Activated naive CD8-positive, alpha-beta T cell treated with anti-CD3 and anti-CD28 coated beads for 36 hours (primary cell): ENCODE results near the gene RCOR1. TPM values are rescaled to one million over a fixed set of nuclear protein-coding genes. Genes with fewer than 3 reads are reported as not detected.
"Not testable (repeated sequence)": the region's sequence is repeated elsewhere in the genome, so short reads cannot be mapped to it uniquely, and the experiment has no call there.

Experiments used
- DNase-seq: peaks from one replicate; pipeline ENCODE4 v3.0.0; 2021
- H3K27ac Mint-ChIP-seq: one replicate; pipeline ENCODE4 v1.8.0; 2022; ENCODE audit warnings: mild to moderate bottlenecking, moderate library complexity, mixed read lengths
- H3K27me3 Mint-ChIP-seq: one replicate; pipeline ENCODE4 v1.8.0; 2022; ENCODE audit warnings: mild to moderate bottlenecking, mixed read lengths
- H3K36me3 Mint-ChIP-seq: one replicate; pipeline ENCODE4 v1.8.0; 2021; ENCODE audit warnings: mild to moderate bottlenecking, mixed read lengths
- H3K4me1 Mint-ChIP-seq: one replicate; pipeline ENCODE4 v1.8.0; 2021; ENCODE audit warnings: mixed read lengths
- H3K4me3 Mint-ChIP-seq: one replicate; pipeline ENCODE4 v1.8.0; 2022; ENCODE audit warnings: mild to moderate bottlenecking, moderate library complexity, mixed read lengths
- H3K9me3 Mint-ChIP-seq: one replicate; pipeline ENCODE4 v1.8.0; 2022; ENCODE audit warnings: mixed read lengths
- total RNA-seq, 2 experiments: library from RNA; stranded (reverse); gene quantifications; one replicate each; pipeline ENCODE4 v1.2.3, GENCODE V29; 2021

The RCOR1 gene
- total RNA-seq = 10 to 100 TPM; 14.7 to 16.2 TPM

DNA sequence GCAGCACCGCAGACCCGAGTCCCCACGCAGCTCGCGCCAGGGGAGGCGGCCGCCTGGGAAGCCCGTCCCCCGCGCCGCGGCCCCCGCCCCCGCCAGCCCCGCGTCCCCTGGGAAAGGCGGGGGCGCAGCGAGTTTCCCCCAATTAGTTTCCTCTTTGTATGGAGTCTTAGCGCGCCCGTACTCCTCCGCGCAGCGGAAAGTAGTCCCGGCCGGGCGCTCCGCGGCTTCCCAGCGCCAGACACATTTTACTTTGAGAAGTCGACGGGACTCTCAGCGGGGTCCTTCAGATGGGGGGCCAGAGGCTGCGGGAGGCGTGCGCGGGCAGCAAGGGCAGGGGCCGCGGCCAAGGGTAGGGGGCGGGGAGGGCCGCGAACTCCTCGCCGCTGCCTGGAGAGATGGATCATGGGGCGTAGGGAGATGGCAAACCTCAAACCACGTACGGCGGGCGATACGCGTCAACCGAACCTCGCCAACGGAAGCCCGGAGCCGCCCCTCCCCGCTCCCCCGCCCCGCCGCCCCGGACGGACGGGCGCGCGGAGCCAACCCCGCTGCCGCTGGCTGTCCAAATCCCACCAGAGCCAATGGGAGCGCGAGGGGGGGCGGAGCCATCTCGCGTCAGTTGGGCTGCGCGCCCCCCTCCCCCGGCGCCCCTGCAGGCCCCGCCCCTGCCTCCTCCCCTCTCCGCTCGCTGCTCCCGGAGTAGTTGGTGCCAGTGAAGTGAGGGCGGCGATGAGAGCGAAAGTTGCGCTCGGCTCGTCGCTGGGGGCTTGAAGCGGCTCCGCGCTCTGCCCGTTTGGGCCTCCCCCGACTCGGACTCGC is at the start of gene RCOR1:
RCOR1 (plus strand) TSS at position 706 of the 819 bp plus-strand sequence. CDS start 238 bp downstream, outside the sequence.
- Mint-ChIP-seq H3K36me3 (peaks cover 12% of the 10 kb centered on the region), H3K27ac (peak within 1 kb of the TSS; percentile 95), H3K27me3 (no peaks in the 10 kb centered on the region), H3K9me3 (no peaks in the 10 kb centered on the region), H3K4me3 (peak within 1 kb of the TSS; percentile 90), H3K4me1 (peaks cover 37% of the 10 kb centered on the region)
- peak; percentile 98 for DNase-seq

GRCh38 chr14:102544046-102544746 is 48.3 kb upstream of the RCOR1 start:
- Mint-ChIP-seq H3K27ac (no peak overlapping the region), H3K27me3 (peaks cover 50% of the 10 kb centered on the region), H3K9me3 (no peaks in the 10 kb centered on the region), H3K36me3 (no peaks in the 10 kb centered on the region), H3K4me1 (peaks cover 2% of the 10 kb centered on the region), H3K4me3 (no peak overlapping the region)
- no peak for DNase-seq

DNA sequence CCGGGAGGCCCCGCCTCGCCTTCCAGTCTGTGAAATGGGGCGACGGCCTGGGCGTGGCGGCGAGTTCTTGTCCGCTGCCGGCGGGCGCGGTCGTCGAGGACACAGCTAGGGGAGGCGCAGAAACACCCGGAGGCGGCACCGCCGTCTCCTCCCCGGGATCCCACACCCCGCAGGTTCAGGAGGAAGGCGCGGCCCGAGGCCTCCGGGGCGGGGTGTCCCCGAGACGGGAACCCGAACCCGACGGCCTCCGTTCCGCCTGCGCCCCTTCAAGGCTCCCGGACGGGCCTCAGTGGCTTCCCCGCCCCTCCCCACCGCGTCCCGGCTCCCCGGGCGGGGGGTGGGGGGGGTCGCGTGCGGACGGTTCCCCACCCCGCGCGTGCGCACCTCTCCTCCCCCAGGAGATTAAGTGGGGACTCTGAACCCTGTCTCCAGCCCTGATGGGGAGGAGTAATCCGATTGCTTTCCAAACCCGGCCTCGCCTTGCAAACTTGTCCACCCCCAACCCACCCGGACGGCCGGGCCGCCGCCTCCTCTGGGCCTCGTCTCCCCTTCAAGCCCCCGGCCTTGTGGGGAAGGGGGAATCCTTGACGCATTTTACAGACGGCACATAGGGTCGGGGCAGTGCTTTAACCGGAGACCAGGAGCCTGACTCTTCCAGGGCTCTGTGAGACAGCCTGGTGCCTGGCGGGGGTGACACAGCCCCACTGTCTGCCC is 47.5 kb upstream of the RCOR1 start:
- no peaks in the 10 kb centered on the region for H3K36me3 Mint-ChIP-seq
- peaks cover 50% of the 10 kb centered on the region for H3K27me3 Mint-ChIP-seq
- H3K4me3 Mint-ChIP-seq = no peak overlapping the region
- peaks cover 2% of the 10 kb centered on the region for H3K4me1 Mint-ChIP-seq
- H3K27ac Mint-ChIP-seq = no peak overlapping the region
- H3K9me3 Mint-ChIP-seq = no peaks in the 10 kb centered on the region
- DNase-seq = peak; percentile 33

- Mint-ChIP-seq H3K9me3 (no peaks in the 10 kb centered on the region), H3K4me3 (no peak overlapping the region), H3K4me1 (peaks cover 2% of the 10 kb centered on the region), H3K27me3 (peaks cover 50% of the 10 kb centered on the region), H3K36me3 (no peaks in the 10 kb centered on the region), H3K27ac (no peak overlapping the region)
- DNase-seq = no peak
Observed at GRCh38 chr14:102545461-102546265, 46.8 kb upstream of the RCOR1 start.

DNA sequence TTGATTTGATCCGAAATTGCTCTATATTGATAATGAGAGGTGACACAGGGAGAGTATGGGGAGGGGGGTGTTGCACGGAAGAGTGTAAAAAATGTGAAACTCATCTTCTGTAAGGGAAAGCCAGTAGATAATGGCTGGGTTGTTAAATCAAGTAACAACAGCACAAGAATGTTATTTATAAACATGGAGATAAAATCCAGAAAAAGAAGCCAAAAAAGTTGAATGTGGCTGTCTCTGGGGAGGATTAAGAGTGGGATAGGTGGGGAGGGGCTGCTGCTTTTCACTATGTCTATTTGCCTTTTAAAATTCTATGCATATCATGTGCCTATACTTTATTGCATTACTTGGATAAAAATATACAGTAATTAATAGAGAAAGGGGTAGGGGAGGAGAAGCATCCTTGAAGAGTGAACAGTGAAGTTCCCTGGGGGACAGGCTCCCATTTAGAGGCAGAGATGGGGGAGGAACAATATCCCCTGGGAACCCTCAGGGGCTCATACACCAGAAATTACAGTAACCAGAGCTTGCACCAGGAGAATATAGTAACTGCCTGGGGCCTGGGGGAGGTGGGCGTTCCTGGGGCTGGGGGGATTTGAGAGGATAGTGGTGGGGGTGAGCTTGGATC is 43.7 kb upstream of the RCOR1 start:
- Mint-ChIP-seq H3K9me3 (no peaks in the 10 kb centered on the region), H3K27ac (no peak overlapping the region), H3K27me3 (peaks cover 45% of the 10 kb centered on the region), H3K4me3 (no peak overlapping the region), H3K4me1 (peaks cover 2% of the 10 kb centered on the region), H3K36me3 (no peaks in the 10 kb centered on the region)
- DNase-seq = no peak

DNA sequence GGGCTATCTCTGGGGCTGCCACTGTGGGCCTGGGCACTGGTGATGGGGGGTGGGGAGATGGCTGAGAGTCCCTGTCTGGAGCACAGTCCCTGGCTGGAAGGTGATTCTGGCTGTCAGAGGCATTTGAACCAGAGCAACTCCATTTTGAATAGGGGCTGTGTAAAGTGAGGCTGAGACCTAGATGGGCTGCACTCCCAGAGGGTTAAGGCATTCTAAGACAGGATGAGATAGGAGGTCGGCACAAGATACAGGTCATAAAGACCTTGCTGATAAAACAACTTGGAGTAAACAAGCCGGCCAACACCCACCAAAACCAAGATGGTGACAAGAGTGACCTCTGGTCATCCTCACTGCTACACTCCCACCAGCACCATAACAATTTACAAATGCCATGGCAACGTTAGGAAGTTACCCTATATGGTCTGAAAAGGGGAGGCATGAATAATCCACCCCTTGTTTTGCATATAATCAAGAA is 41.5 kb upstream of the RCOR1 start:
- not testable (repeated sequence) for H3K4me3 Mint-ChIP-seq, DNase-seq, H3K9me3 Mint-ChIP-seq, H3K4me1 Mint-ChIP-seq, H3K36me3 Mint-ChIP-seq, H3K27ac Mint-ChIP-seq
- peaks cover 29% of the 10 kb centered on the region for H3K27me3 Mint-ChIP-seq

- H3K4me3 Mint-ChIP-seq = no peak overlapping the region
- no peaks in the 10 kb centered on the region for H3K4me1 Mint-ChIP-seq
- no peaks in the 10 kb centered on the region for H3K36me3 Mint-ChIP-seq
- peaks cover 17% of the 10 kb centered on the region for H3K27me3 Mint-ChIP-seq
- no peaks in the 10 kb centered on the region for H3K9me3 Mint-ChIP-seq
- no peak overlapping the region for H3K27ac Mint-ChIP-seq
- no peak for DNase-seq
Observed at GRCh38 chr14:102551995-102552705, 40.3 kb upstream of the RCOR1 start.

GRCh38 chr14:102554821-102555819 is 37.3 kb upstream of the RCOR1 start:
- Mint-ChIP-seq H3K36me3 (no peaks in the 10 kb centered on the region), H3K4me3 (peak overlapping the region; percentile 66), H3K4me1 (no peaks in the 10 kb centered on the region), H3K27me3 (no peaks in the 10 kb centered on the region), H3K9me3 (no peaks in the 10 kb centered on the region), H3K27ac (peak overlapping the region; percentile 70)
- peak; percentile 67 for DNase-seq

GRCh38 chr14:102556098-102556677 is 36.3 kb upstream of the RCOR1 start:
- Mint-ChIP-seq H3K27ac (no peak overlapping the region), H3K4me1 (no peaks in the 10 kb centered on the region), H3K27me3 (no peaks in the 10 kb centered on the region), H3K36me3 (no peaks in the 10 kb centered on the region), H3K9me3 (no peaks in the 10 kb centered on the region), H3K4me3 (no peak overlapping the region)
- no peak for DNase-seq

DNA sequence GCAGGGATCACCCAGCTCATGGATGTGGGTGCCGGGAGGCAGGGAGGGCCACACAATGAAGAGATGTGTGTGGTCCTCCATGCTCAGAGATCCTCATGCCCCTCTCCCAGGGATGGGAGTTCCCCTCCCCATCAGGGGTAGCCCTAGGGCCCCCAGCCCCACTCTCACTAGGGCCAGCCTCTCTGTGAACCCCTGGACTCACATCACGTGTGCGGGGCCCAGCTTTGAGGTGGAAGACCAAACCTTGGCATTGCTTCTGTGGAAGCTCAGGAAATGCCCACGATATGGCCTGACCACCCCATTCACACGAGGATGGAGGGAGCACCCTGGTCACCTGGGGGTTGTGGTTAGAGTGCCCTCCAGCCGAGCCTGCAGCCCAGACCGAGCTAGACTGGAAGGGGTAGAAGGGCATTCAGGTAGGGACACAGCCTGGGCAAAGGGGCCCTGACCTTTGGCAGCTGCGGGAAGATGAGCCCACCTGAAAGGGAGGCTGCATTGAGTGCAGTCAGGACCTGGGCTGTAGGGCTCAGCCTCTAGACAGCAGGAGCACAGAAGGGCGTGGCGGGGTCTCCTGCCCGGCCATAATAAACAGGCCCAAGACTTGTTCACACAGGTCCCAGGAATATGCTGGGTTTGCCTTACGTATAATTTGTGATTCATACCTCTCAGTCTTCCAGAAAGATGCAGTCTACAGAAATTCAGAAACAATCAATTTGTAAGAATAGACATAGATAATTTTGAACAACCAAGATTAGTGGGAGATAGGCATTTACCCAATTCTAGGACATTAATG is 34.8 kb upstream of the RCOR1 start:
- H3K4me3 Mint-ChIP-seq = no peak overlapping the region
- no peaks in the 10 kb centered on the region for H3K36me3 Mint-ChIP-seq
- no peak overlapping the region for H3K27ac Mint-ChIP-seq
- H3K4me1 Mint-ChIP-seq = no peaks in the 10 kb centered on the region
- H3K9me3 Mint-ChIP-seq = no peaks in the 10 kb centered on the region
- no peak for DNase-seq
- no peaks in the 10 kb centered on the region for H3K27me3 Mint-ChIP-seq

- no peaks in the 10 kb centered on the region for H3K9me3 Mint-ChIP-seq
- DNase-seq = no peak
- H3K27me3 Mint-ChIP-seq = no peaks in the 10 kb centered on the region
- H3K4me1 Mint-ChIP-seq = no peaks in the 10 kb centered on the region
- no peaks in the 10 kb centered on the region for H3K36me3 Mint-ChIP-seq
- H3K27ac Mint-ChIP-seq = no peak overlapping the region
- H3K4me3 Mint-ChIP-seq = no peak overlapping the region
Observed at GRCh38 chr14:102558556-102558955, 33.9 kb upstream of the RCOR1 start.
